K562 (cell line): ENCODE measurements around the gene AHCYL1. TPM values are rescaled to one million over a fixed set of nuclear protein-coding genes. Genes with fewer than 3 reads are reported as not detected.
A peak's percentile ranks its signal among the peaks of the same experiment; 100 is the strongest.

Experiments used
- ATAC-seq: fragments of 200-7000 bp; cut with Tn5 transposase; 3 replicates; pipeline ENCODE4 v1.9.1; 2020; ENCODE audit warnings: moderate library complexity
- BruUV-seq: library from RNA; stranded (reverse); fragments of 400-500 nt; replicated peaks from 2 replicates; lab custom pipeline; 2021; lab: Mats Ljungman, UMichigan
- CTCF ChIA-PET: fragments of 300-600 bp; formaldehyde crosslinking; extraction: SDS; loops from one replicate; lab custom pipeline; 2021; ENCODE audit warnings: low intra/inter-chr PET ratio; lab: Yijun Ruan, JAX
- POLR2A ChIA-PET: fragments of 300-600, 350-650 bp; sonication (Branson Sonifier 250); formaldehyde crosslinking; extraction: SDS; loops from one replicate; lab custom pipeline; 2021; ENCODE audit warnings: antibody characterized with exemption, inconsistent platforms; lab: Yijun Ruan, JAX
- DNase-seq, 4 experiments: peaks; one replicate each; pipeline versions ENCODE4 v3.0.0 to v3.0.0-alpha.2; 2011 to 2018; ENCODE audit warnings: low spot score in 3 of 4, mixed read lengths in 3 of 4; ENCODE audit errors: extremely low read depth in 1 of 4
- FAIRE-seq: peaks from 2 replicates; lab custom pipeline; 2011; peaks lifted over from hg19 to GRCh38; lab: Jason Lieb, UNC
- H2AFZ ChIP-seq: 2 replicates; pipeline ENCODE4 v1.6.0; 2011; ENCODE audit warnings: low read depth, low read length, control low read depth, inconsistent platforms
- H3K27ac ChIP-seq: fragments of 200-600 bp; 3 replicates; pipeline ENCODE4 v1.8.0; 2011; ENCODE audit warnings: low read depth, mild to moderate bottlenecking, control low read depth, inconsistent platforms, low read length, moderate library complexity, mixed read lengths; ENCODE audit errors: extremely low read depth
- H3K27me3 ChIP-seq, 2 experiments: fragments of 300-600 bp in 1 of 2; 2 replicates in 1 of 2; 3 replicates in 1 of 2; pipeline versions ENCODE4 v1.6.0 to v1.8.0; 2011; ENCODE audit warnings: inconsistent platforms in 2 of 2, low read length in 2 of 2, mild to moderate bottlenecking in 1 of 2, mixed read lengths in 1 of 2, moderate library complexity in 1 of 2; ENCODE audit not compliant: control insufficient read depth in 2 of 2, insufficient read depth in 2 of 2
- H3K36me3 ChIP-seq: fragments of 300-600 bp; 3 replicates; pipeline ENCODE4 v1.8.0; 2011; ENCODE audit warnings: mild to moderate bottlenecking, low read length, inconsistent platforms; ENCODE audit not compliant: control insufficient read depth, insufficient read depth
- H3K4me1 ChIP-seq, 2 experiments: fragments of 200-600 bp in 1 of 2; replicated peaks in 1 of 2; 2 replicates in 1 of 2; 3 replicates in 1 of 2; pipeline versions ENCODE4 v1.5.1 to v1.8.0; 2011; ENCODE audit warnings: inconsistent platforms in 2 of 2, low read length in 2 of 2, mild to moderate bottlenecking in 1 of 2, mixed read lengths in 1 of 2, moderate library complexity in 1 of 2; ENCODE audit not compliant: control insufficient read depth in 2 of 2, insufficient read depth in 2 of 2
- H3K4me2 ChIP-seq: 2 replicates; pipeline ENCODE4 v1.6.1; 2011; ENCODE audit warnings: low read length, control low read depth, inconsistent platforms, mixed read lengths; ENCODE audit not compliant: insufficient read depth
- H3K4me3 ChIP-seq: fragments of 200-600 bp; sonication (generic), shearing (Covaris generic); 2 replicates; pipeline ENCODE4 v1.5.1; 2016; ENCODE audit warnings: control low read depth, inconsistent platforms
- H3K79me2 ChIP-seq: fragments of 200-600 bp; 3 replicates; pipeline ENCODE4 v1.8.0; 2011; ENCODE audit warnings: low read length, inconsistent platforms; ENCODE audit not compliant: control insufficient read depth, insufficient read depth
- H3K9ac ChIP-seq, 2 experiments: 2 replicates each; pipeline versions ENCODE4 v1.6.0 to v1.6.1; 2011; ENCODE audit warnings: low read depth in 2 of 2, low read length in 2 of 2, control low read depth in 1 of 2, inconsistent platforms in 1 of 2, mild to moderate bottlenecking in 1 of 2, mixed read lengths in 1 of 2; ENCODE audit not compliant: insufficient read depth in 1 of 2
- H3K9me1 ChIP-seq: one replicate; pipeline ENCODE4 v1.6.0; 2011; ENCODE audit warnings: inconsistent platforms, mild to moderate bottlenecking, low read length, moderate library complexity; ENCODE audit not compliant: control insufficient read depth, insufficient read depth
- H3K9me3 ChIP-seq: replicated peaks from 2 replicates; pipeline ENCODE4 v1.5.1; 2011; ENCODE audit warnings: low read depth, low read length, inconsistent platforms; ENCODE audit not compliant: control insufficient read depth, insufficient read depth
- H4K20me1 ChIP-seq: replicated peaks from 2 replicates; pipeline ENCODE4 v1.6.1; 2011; ENCODE audit warnings: low read length, inconsistent platforms, mixed read lengths; ENCODE audit not compliant: control insufficient read depth, insufficient read depth
- GATAD2B ChIP-seq: fragments of 450-650 bp; IDR thresholded peaks from 2 replicates; pipeline ENCODE4 v1.6.1; 2017; ENCODE audit warnings: mild to moderate bottlenecking, borderline replicate concordance
- HDAC3 ChIP-seq: fragments of 450-650 bp; IDR thresholded peaks from 2 replicates; pipeline ENCODE4 v1.6.1; 2018; ENCODE audit warnings: borderline replicate concordance, mild to moderate bottlenecking, moderate library complexity; ENCODE audit not compliant: partially characterized antibody
- ZNF318 ChIP-seq, 2 experiments: fragments of 450-650 bp; IDR thresholded peaks; 2 replicates each; pipeline ENCODE4 v1.6.1; 2016; ENCODE audit warnings: mild to moderate bottlenecking in 2 of 2, borderline replicate concordance in 1 of 2, low read depth in 1 of 2, moderate library complexity in 1 of 2
- ZNF324 ChIP-seq: fragments of 250-450 bp; sonication (Bioruptor Pico); IDR thresholded peaks from 2 replicates; pipeline ENCODE4 v1.4.0; 2020; ENCODE audit warnings: mild to moderate bottlenecking
- ZNF354B ChIP-seq: fragments of 250-450 bp; sonication (Bioruptor Pico); IDR thresholded peaks from 2 replicates; pipeline ENCODE4 v1.4.0; 2020
- WGBS: fragments of 100-300 bp; shearing (Covaris generic); methylation state at CpG from one replicate; pipeline ENCODE4 v1.1.6; 2016; ENCODE audit warnings: low coverage, mixed read lengths; ENCODE audit not compliant: insufficient coverage; ENCODE audit errors: missing lambda C conversion rate; 5-methylcytosine and 5-hydroxymethylcytosine counted together
- in situ Hi-C: fragments of 300-500 bp; cut with MboI; formaldehyde crosslinking; loops from 4 replicates; pipeline ENCODE4 v1.15.0; 2018; ENCODE audit warnings: inconsistent platforms, mixed read lengths
- intact Hi-C: fragments of 100-400 bp; cut with micrococcal nuclease; formaldehyde crosslinking; loops from 2 replicates; pipeline ENCODE4 v1.14.2; 2022
- polyA plus RNA-seq, 8 experiments: library from polyadenylated mRNA; depleted of rRNA in 4 of 8; stranded (reverse) in 5 of 8; unstranded in 3 of 8; fragments of >200 nt; fragmentation: Nextera tagmentation in 2 of 8; fragmentation: Illumina TruSeq in 1 of 8; extraction: Ambion mirVana in 2 of 8; extraction: Trizol in 1 of 8; gene quantifications; 2 replicates each; pipeline versions ENCODE4 v1.2.1 to v1.2.3, GENCODE V29; 2011 to 2014; ENCODE audit warnings: inconsistent platforms in 1 of 8, missing spikeins in 1 of 8
- total RNA-seq, 7 experiments: library from RNA; depleted of rRNA in 6 of 7; stranded (reverse); fragments of >200 nt in 6 of 7; fragmentation: Illumina TruSeq in 2 of 7; extraction: Trizol in 2 of 7; gene quantifications; 2 replicates each; pipeline versions ENCODE4 v1.2.1 to v1.2.3, GENCODE V29; 2011 to 2021; ENCODE audit warnings: low replicate concordance in 1 of 7
- TF ChIP-seq, protein P1 (sequence below): sonication (generic); formaldehyde crosslinking; IDR thresholded peaks from 2 replicates; pipeline ENCODE4 v1.8.1; 2023; ENCODE audit warnings: mild to moderate bottlenecking, missing genetic modification reagents
- TF ChIP-seq, protein P2 (sequence below): fragments of 250-450 bp; sonication (Bioruptor Pico); IDR thresholded peaks from 2 replicates; pipeline ENCODE4 v1.6.1; 2021; ENCODE audit warnings: mild to moderate bottlenecking

AHCYL1 gene
- total and polyA plus RNA-seq, 9 of the 15 experiments (the other 6 are each of a cell fraction or from before 2014, with no cell fraction given), result 27.3 to 118 (median 44.5) TPM

DNA sequence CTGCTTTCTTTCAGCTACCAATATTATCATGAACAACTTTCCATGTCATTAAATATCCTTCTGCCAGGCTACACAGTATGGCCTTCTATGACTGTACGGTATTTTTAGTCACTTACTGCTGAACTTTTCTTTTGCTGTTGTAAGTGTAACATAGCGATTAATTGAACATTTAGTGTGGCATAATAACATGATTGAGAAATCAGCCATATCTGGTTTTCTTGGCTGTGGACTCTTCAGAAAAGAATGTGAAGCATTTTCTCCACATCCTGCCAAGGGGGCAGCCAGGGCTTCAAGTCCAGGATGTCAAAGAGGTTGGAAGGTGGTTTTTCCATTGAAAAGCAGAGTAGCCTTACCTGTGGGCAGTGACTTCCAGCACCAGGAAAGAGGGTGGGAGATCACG lies 8.8 kb upstream of the AHCYL1 start (continued):
- TF ChIP-seq, protein P1, sequence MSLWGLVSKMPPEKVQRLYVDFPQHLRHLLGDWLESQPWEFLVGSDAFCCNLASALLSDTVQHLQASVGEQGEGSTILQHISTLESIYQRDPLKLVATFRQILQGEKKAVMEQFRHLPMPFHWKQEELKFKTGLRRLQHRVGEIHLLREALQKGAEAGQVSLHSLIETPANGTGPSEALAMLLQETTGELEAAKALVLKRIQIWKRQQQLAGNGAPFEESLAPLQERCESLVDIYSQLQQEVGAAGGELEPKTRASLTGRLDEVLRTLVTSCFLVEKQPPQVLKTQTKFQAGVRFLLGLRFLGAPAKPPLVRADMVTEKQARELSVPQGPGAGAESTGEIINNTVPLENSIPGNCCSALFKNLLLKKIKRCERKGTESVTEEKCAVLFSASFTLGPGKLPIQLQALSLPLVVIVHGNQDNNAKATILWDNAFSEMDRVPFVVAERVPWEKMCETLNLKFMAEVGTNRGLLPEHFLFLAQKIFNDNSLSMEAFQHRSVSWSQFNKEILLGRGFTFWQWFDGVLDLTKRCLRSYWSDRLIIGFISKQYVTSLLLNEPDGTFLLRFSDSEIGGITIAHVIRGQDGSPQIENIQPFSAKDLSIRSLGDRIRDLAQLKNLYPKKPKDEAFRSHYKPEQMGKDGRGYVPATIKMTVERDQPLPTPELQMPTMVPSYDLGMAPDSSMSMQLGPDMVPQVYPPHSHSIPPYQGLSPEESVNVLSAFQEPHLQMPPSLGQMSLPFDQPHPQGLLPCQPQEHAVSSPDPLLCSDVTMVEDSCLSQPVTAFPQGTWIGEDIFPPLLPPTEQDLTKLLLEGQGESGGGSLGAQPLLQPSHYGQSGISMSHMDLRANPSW (CRISPR knock-in tag), result no peak
- TF ChIP-seq ZNF324, result no peak
- TF ChIP-seq, protein P2, sequence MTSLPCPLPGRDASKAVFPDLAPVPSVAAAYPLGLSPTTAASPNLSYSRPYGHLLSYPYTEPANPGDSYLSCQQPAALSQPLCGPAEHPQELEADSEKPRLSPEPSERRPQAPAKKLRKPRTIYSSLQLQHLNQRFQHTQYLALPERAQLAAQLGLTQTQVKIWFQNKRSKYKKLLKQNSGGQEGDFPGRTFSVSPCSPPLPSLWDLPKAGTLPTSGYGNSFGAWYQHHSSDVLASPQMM (CRISPR knock-in tag), result no peak
- TF ChIP-seq, all 486 proteins: peak for 0

DNA sequence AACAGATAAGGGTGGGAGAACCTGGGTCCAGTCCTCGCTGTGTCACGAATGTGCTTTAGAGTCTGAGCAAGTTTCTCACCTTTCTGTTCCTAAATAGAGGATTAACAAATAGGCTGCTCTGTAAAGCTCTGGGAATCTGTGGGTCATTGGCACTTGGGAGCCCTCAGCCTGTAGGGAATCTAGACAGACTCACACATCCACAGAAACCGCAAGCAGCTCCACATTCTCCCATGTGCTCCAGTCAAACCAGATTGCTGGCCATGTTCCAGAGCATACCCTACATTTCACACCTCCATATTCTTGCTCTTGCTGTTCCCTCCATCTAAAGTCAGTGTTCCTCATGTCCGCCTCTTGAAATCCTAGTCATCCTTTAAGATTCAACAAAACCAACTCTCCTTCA lies 7.8 kb upstream of the AHCYL1 start:
- peaks cover 21 to 24% of the 10 kb centered on the region in 2 experiments for H3K4me1 ChIP-seq
- TF ChIP-seq ZNF354B (CRISPR knock-in tag) (no peak), GATAD2B (no peak), HDAC3 (no peak), ZNF318 (IDR thresholded peaks at IDR 0.05; ENCODE audit: borderline replicate concordance in 1 of 2, low read depth in 1 of 2) (no peak)

More for the DNA sequence above, 7.8 kb upstream of the AHCYL1 start:
- no peak overlapping the region for H3K27ac ChIP-seq
- H3K27me3 ChIP-seq, result no peaks in the 10 kb centered on the region
- no peaks in the 10 kb centered on the region for H3K9me1 ChIP-seq
- BruUV-seq, result no TSS peak
- no peak overlapping the region for H3K4me2 ChIP-seq
- ChIA-PET CTCF (no interaction called here), POLR2A (interaction anchor here (0.7 to 1.5 kb wide), 2 partner anchors 9 to 189 kb away, joined by 3 to 4 read pairs; no protein-coding TSS in a partner anchor)
- no peak overlapping the region for H3K4me3 ChIP-seq
- no peaks in the 10 kb centered on the region for H3K36me3 ChIP-seq
- ATAC-seq (no peak), FAIRE-seq (no peak), DNase-seq (no peak)
- in situ Hi-C loops, result no loop called here
- WGBS, result 41% methylated on average over 4 of the region's 4 CpGs
- H3K79me2 ChIP-seq, result no peaks in the 10 kb centered on the region
- H3K9me3 ChIP-seq, result 0 out of 2 replicates have a peak, but pooled peaks cover 3% of the 10 kb centered on the region
- intact Hi-C loops, result no loop called here
- no peaks in the 10 kb centered on the region for H4K20me1 ChIP-seq
- H3K9ac ChIP-seq, result no peak overlapping the region
- H2AFZ ChIP-seq, result peak overlapping the region; percentile 59
